ENCODE measurements around the gene PRORP. TPM values are rescaled to one million over a fixed set of nuclear protein-coding genes. Genes with fewer than 3 reads are reported as not detected.

PRORP gene
- total and polyA plus RNA-seq, 2 of the 13 experiments (the other 11 are each of a cell fraction or from before 2014, with no cell fraction given), result 48.9 to 88.7 TPM

- TF ChIP-seq, protein P1, sequence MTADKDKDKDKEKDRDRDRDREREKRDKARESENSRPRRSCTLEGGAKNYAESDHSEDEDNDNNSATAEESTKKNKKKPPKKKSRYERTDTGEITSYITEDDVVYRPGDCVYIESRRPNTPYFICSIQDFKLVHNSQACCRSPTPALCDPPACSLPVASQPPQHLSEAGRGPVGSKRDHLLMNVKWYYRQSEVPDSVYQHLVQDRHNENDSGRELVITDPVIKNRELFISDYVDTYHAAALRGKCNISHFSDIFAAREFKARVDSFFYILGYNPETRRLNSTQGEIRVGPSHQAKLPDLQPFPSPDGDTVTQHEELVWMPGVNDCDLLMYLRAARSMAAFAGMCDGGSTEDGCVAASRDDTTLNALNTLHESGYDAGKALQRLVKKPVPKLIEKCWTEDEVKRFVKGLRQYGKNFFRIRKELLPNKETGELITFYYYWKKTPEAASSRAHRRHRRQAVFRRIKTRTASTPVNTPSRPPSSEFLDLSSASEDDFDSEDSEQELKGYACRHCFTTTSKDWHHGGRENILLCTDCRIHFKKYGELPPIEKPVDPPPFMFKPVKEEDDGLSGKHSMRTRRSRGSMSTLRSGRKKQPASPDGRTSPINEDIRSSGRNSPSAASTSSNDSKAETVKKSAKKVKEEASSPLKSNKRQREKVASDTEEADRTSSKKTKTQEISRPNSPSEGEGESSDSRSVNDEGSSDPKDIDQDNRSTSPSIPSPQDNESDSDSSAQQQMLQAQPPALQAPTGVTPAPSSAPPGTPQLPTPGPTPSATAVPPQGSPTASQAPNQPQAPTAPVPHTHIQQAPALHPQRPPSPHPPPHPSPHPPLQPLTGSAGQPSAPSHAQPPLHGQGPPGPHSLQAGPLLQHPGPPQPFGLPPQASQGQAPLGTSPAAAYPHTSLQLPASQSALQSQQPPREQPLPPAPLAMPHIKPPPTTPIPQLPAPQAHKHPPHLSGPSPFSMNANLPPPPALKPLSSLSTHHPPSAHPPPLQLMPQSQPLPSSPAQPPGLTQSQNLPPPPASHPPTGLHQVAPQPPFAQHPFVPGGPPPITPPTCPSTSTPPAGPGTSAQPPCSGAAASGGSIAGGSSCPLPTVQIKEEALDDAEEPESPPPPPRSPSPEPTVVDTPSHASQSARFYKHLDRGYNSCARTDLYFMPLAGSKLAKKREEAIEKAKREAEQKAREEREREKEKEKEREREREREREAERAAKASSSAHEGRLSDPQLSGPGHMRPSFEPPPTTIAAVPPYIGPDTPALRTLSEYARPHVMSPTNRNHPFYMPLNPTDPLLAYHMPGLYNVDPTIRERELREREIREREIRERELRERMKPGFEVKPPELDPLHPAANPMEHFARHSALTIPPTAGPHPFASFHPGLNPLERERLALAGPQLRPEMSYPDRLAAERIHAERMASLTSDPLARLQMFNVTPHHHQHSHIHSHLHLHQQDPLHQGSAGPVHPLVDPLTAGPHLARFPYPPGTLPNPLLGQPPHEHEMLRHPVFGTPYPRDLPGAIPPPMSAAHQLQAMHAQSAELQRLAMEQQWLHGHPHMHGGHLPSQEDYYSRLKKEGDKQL (CRISPR knock-in tag; IDR thresholded peaks at IDR 0.05; ENCODE audit: low read depth), result 0 out of 2 replicates have a peak, but pooled peaks have one; percentile 26
- TF ChIP-seq, protein P2, sequence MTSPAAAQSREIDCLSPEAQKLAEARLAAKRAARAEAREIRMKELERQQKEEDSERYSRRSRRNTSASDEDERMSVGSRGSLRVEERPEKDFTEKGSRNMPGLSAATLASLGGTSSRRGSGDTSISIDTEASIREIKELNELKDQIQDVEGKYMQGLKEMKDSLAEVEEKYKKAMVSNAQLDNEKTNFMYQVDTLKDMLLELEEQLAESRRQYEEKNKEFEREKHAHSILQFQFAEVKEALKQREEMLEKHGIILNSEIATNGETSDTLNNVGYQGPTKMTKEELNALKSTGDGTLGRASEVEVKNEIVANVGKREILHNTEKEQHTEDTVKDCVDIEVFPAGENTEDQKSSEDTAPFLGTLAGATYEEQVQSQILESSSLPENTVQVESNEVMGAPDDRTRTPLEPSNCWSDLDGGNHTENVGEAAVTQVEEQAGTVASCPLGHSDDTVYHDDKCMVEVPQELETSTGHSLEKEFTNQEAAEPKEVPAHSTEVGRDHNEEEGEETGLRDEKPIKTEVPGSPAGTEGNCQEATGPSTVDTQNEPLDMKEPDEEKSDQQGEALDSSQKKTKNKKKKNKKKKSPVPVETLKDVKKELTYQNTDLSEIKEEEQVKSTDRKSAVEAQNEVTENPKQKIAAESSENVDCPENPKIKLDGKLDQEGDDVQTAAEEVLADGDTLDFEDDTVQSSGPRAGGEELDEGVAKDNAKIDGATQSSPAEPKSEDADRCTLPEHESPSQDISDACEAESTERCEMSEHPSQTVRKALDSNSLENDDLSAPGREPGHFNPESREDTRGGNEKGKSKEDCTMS (CRISPR knock-in tag; conservative IDR thresholded peaks at IDR 0.05), result no peak; the same call in 1 of the 2 replicates
- TF ChIP-seq, protein P3, sequence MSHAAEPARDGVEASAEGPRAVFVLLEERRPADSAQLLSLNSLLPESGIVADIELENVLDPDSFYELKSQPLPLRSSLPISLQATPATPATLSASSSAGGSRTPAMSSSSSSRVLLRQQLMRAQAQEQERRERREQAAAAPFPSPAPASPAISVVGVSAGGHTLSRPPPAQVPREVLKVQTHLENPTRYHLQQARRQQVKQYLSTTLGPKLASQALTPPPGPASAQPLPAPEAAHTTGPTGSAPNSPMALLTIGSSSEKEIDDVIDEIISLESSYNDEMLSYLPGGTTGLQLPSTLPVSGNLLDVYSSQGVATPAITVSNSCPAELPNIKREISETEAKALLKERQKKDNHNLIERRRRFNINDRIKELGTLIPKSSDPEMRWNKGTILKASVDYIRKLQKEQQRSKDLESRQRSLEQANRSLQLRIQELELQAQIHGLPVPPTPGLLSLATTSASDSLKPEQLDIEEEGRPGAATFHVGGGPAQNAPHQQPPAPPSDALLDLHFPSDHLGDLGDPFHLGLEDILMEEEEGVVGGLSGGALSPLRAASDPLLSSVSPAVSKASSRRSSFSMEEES (CRISPR knock-in tag; IDR thresholded peaks at IDR 0.05), result no peak
- TF ChIP-seq MAFG (CRISPR knock-in tag; IDR thresholded peaks at IDR 0.05) (no peak), PATZ1 (CRISPR knock-in tag; IDR thresholded peaks at IDR 0.05) (peak; percentile 67; the same call in 1 of the 2 replicates), NFYC (CRISPR knock-in tag; IDR thresholded peaks at IDR 0.05) (no peak; the same call in 1 of the 2 replicates), ZNF251 (CRISPR knock-in tag; IDR thresholded peaks at IDR 0.05) (no peak), ZNF143 (CRISPR knock-in tag; IDR thresholded peaks at IDR 0.05) (no peak; the same call in none of the 2 replicates), NAIF1 (CRISPR knock-in tag; IDR thresholded peaks at IDR 0.05; ENCODE audit: borderline replicate concordance) (no peak), RFX1 (IDR thresholded peaks at IDR 0.05) (no peak), TAF15 (IDR thresholded peaks at IDR 0.05; ENCODE audit: low read depth, low read length, poor library complexity, severe bottlenecking) (no peak), HMGA1 (CRISPR knock-in tag; conservative IDR thresholded peaks at IDR 0.05) (no peak; the same call in 1 of the 2 replicates), MTA1 (CRISPR knock-in tag; IDR thresholded peaks at IDR 0.05; ENCODE audit: borderline replicate concordance) (0 out of 2 replicates have a peak, but pooled peaks have one; percentile 68), ZFX (CRISPR knock-in tag; IDR thresholded peaks at IDR 0.05; ENCODE audit: low read depth) (no peak; the same call in 1 of the 2 replicates), BRD4 (CRISPR knock-in tag; IDR thresholded peaks at IDR 0.05) (0 out of 2 replicates have a peak, but pooled peaks have one; percentile 6)
- TF ChIP-seq, protein P4, sequence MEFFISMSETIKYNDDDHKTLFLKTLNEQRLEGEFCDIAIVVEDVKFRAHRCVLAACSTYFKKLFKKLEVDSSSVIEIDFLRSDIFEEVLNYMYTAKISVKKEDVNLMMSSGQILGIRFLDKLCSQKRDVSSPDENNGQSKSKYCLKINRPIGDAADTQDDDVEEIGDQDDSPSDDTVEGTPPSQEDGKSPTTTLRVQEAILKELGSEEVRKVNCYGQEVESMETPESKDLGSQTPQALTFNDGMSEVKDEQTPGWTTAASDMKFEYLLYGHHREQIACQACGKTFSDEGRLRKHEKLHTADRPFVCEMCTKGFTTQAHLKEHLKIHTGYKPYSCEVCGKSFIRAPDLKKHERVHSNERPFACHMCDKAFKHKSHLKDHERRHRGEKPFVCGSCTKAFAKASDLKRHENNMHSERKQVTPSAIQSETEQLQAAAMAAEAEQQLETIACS (CRISPR knock-in tag; IDR thresholded peaks at IDR 0.05), result no peak
Measured at GRCh38 chr14:35122696-35123387, 490 bp downstream of the PRORP start (continued).

Data from HepG2 (cell line).